GM19193 (cell line): ENCODE results near the gene TM4SF4.

Experiments
- POLR2A ChIP-seq: IDR thresholded peaks from 4 replicates; pipeline ENCODE4 v1.6.1; 2011; ENCODE audit not compliant: insufficient read depth, insufficient read length; ENCODE audit errors: extremely low read depth

Gene TM4SF4

DNA sequence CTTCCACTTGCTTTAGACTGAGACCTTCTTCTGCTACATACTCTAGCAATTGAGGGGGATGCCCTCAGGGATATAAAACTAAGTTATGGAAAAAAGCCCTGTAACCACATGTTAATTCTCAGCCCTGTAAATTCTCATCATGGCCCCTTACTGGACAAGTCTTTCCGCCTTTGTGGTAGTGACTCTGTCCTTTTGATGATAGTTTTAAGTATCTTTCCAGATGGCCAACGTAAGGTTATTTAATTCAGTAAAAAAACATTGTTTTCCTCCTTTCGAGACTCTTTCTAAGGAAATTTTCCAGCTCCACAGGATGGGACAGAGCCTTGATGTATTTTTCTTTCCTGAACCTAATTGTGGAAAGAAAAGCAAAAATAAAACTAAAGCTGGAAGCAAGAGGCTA is 25.3 kb upstream of the TM4SF4 start:
- TF ChIP-seq POLR2A = no peak

- no peak for TF ChIP-seq POLR2A
Observed at GRCh38 chr3:149449799-149450198, 24.7 kb upstream of the TM4SF4 start.

- TF ChIP-seq POLR2A = no peak
Observed at GRCh38 chr3:149450281-149450680, 24.2 kb upstream of the TM4SF4 start.

GRCh38 chr3:149452036-149452435 is 22.5 kb upstream of the TM4SF4 start:
- no peak for TF ChIP-seq POLR2A

DNA sequence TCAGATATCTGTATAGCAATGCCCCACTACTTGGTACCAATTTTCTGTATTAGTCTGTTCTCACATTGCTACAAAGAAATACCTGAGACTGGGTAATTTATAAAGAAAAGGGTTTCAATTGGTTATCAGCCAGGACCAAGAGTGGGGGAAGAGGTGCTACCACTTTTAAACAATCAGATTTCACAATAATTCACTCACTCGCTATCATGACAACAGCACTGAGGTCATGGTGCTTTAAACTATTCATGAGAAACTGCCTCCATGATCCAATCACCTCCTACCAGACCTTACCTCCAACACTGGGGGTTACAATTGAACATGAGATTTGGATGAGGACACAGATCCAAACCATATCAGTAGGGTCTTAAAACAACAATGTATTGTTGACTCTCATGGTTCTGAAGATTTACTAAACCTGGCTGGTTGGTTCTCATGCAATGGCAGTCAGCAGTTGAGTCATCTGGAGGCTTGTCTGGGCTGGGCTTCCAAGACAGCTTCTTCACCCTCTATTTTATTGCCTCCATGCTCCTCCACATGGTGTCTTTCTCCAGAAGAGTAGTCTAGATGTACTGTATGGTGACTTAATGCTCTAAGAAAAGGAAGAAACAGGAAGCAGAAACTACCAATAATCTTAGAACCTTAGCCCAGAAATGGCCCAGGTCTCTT is 21.2 kb upstream of the TM4SF4 start:
- no peak for TF ChIP-seq POLR2A

DNA sequence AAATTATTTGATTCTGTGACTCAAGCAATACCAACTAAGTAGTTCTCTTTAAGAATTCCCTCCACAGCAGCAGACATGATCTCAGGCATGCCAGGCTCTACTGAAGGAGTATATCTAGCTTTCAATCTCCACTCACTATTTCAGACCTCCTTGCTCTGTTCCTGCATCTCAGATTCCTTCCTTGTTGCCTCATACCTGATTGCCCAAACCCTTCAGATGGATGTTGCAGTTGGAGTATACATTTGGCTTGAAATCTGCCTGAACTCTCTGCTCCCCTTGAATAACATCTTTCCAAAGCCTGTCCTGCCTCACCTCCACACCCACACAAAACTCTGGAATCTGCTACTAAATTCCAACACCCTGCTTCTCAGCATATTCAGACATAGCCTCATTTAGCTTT is 19.8 kb upstream of the TM4SF4 start:
- no peak for TF ChIP-seq POLR2A

GRCh38 chr3:149455366-149455765 is 19.1 kb upstream of the TM4SF4 start:
- no peak for TF ChIP-seq POLR2A

GRCh38 chr3:149455989-149456388 is 18.5 kb upstream of the TM4SF4 start:
- TF ChIP-seq POLR2A = no peak

- no peak for TF ChIP-seq POLR2A
Observed at GRCh38 chr3:149459491-149460059, 14.9 kb upstream of the TM4SF4 start.

GRCh38 chr3:149460117-149460516 is 14.4 kb upstream of the TM4SF4 start:
- TF ChIP-seq POLR2A = no peak

GRCh38 chr3:149462051-149462450 is 12.4 kb upstream of the TM4SF4 start:
- no peak for TF ChIP-seq POLR2A

- TF ChIP-seq POLR2A = no peak
Observed at GRCh38 chr3:149462581-149463011, 11.9 kb upstream of the TM4SF4 start.

- TF ChIP-seq POLR2A = no peak
Observed at GRCh38 chr3:149463921-149464320, 10.6 kb upstream of the TM4SF4 start.

DNA sequence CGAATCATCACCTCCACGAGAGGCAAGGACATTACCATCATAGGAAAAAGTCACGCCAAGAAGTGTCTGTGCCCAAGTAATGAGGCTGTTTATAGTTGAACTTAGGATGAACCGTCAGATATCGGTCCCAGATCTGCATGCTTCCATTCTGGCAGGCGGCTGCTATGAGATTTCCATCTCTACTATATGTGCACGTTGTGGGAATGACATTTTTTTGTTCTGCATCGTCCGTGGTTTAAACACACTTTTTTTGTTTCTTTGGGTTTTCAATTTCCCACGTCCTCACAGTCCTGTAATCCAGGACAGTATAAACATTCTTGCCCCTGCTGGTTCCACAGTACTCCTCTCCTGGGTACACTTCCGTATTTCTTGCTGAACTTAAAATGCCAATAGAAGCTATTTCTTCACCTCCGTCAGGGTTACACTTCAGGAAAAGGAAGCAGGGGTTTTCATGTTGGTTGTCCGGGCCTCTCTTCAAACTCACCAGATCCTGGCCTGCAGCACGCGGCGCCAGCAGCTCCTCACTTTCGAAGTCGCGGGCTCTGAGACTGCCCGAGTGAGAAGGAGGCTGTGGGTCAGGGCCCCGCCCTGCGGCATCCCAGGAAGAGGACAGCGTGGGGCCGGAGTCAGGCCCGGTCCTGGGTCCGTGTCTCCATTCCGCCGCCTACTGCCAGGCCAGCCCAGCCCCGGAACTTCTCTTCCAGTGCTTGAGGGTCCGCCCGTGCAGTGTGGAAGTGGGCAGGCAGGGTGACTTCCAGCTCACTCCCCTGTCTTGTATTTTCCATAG is 9.8 kb upstream of the TM4SF4 start:
- no peak for TF ChIP-seq POLR2A

GRCh38 chr3:149465351-149465883 is 9.1 kb upstream of the TM4SF4 start:
- no peak for TF ChIP-seq POLR2A

GRCh38 chr3:149466192-149466591 is 8.3 kb upstream of the TM4SF4 start:
- no peak for TF ChIP-seq POLR2A
